Activated effector memory CD4-positive, alpha-beta T cell treated with anti-CD3 and anti-CD28 coated beads, Interleukin-2, amount 50 U/mL, for 16 hours (primary cell): ENCODE measurements around the gene IL31.

Source experiments
- DNase-seq: peaks from one replicate; pipeline ENCODE4 v3.0.0-alpha.2; 2020

Gene IL31

GRCh38 chr12:122174155-122174845, at the start of gene IL31:
Gene IL31, minus strand, starts transcription at chr12:122174221. Its CDS starts 49 bp downstream, at chr12:122174172.
- no peak for DNase-seq

- no peak for DNase-seq
Observed at GRCh38 chr12:122216445-122216844, 42.4 kb upstream of the IL31 start.

- DNase-seq = no peak
Observed at GRCh38 chr12:122215771-122216170, 41.8 kb upstream of the IL31 start.

DNA sequence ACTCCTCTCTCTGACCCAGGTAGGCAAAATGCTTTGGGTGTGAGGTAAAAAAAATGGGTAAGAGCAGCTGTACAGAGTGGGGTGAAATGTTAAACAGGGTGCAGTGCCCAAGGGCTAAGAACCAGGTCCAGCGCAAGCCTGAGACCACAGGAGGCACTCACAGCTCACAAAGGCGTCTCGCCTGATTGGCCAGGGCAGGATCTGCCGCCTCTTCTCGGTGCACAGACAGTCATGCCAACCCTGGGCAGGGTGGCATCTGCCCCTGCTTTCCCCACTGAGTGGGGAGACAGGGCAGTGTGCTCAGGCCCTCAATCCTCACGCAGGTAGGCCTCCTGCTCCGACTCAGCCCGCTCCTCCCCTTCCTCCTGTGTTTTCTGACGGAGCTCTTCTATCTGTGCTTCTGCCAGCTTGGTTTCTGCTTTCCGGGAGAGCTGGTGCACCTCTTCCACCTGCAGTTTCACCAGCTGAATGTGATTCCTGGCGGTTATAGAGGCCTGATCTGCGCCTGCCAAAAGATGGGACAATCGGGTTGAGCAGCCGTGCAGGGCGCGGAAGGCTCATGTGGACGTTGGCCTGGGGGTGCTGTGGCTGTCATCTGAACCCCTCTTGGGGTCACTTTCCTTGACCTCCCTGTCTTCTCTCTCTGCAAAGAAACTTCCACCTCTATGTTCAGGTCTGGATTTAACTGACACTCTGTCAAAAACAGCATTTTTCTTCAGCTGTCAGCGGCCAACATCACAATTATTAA, 34.2 kb upstream of the IL31 start:
- no peak for DNase-seq

- DNase-seq = peak; percentile 2
Observed at GRCh38 chr12:122207391-122207790, 33.4 kb upstream of the IL31 start.

GRCh38 chr12:122206976-122207375, 33.0 kb upstream of the IL31 start:
- DNase-seq = peak; percentile 61

GRCh38 chr12:122206111-122206881, 32.3 kb upstream of the IL31 start:
- peak; percentile 55 for DNase-seq

DNA sequence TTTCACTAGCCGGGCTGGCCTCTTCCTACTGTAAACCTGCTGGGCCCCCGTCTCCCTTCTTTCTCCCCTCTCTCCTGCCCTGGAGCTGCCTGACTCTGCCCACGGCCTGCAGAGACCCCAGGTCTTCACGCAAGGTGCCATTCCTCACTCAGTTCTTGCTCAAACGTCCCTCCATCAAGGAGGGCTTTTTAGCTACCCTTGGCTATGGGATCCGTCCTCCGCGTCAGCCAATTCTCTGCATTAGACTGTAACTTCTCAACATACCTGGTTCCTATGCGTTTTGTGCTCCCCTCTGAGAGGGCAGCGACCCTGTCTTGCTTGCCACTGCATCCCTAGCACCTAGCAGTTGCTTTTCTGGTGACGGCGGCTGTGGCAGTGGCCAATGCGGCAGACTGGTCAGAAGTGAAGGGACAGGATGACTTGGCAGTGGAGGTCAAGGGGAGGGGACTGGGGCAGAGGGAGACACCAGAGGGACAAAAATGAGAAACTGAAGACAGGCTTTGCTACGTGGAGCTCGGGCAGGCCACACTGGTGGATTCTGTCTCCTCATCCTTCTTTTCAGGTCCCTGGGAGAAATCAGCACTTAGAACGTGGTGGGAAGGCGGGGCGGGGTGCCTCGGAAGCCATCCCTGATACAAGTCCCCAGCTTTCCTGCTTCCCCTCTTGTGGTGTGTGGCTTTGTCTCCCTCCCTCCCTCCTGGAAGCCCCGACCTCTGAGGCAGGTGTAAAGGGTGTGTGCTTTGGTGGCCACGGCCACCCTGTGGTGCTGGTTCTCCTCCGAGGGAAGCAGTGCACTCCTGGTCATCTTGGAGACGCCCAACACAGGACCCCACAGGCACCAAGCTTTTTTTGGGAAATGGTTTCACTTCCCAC, 31.3 kb upstream of the IL31 start:
- peak; percentile 57 for DNase-seq

GRCh38 chr12:122204167-122205052, 30.4 kb upstream of the IL31 start:
- DNase-seq = peak; percentile 70

DNA sequence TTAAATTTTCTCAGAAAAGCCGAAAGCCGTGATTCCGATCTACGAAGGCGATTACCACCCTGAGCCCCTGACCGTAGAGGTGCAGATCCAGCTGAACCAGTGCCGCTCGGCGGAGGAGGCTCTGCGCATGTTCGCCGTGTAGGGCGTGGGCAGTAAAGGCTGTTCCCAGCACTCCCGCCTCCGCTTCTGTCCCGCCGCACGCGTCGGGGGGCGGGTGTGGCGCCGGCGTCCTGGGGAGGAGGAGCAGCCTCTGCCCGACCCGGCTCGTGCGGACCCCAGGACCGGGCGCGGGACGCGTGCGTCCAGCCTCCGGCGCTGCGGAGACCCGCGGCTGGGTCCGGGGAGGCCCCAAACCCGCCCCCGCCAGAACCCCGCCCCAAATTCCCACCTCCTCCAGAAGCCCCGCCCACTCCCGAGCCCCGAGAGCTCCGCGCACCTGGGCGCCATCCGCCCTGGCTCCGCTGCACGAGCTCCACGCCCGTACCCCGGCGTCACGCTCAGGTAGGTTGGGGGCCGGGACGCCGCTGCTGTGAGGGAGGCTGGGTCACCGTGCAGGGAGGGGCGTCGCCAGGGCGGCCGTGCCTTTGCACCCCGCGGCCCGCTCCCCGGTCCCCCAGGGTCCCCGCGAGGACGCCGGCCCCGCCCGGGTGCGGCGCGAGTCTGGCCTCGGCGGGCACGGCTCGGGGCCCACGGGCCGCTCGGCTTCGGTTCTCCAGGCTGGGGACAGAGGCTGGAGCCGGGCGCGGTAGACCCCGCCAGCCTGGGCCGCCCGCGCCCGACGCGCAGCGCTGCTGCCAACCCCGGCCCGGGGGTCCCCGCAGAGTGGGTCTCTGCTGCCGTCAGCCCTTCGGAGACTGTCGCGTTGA, 29.5 kb upstream of the IL31 start, which contains the start of gene B3GNT4:
B3GNT4 (plus strand) TSS at position 409 of the 866 bp plus-strand sequence. CDS start 910 bp downstream, outside the sequence.
- peak; percentile 87 for DNase-seq

DNA sequence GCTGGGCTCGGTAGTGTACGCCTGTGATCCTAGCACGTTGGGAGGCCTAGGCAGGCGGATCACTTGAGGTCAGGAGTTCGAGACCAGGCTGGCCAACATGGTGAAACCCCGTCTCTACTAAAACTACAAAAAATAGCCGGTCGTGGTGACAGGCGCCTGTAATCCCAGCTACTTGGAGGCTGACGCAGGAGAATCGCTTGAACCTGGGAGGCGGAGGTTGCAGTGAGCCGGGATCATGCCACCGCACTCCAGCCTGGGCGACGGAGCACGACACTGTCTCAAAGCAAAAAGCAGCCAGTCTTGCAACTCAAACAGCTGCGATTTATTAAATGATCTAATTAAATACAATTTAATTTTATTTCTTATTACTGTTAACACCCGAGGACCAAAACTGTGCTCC, 28.8 kb upstream of the IL31 start:
- peak; percentile 21 for DNase-seq

DNA sequence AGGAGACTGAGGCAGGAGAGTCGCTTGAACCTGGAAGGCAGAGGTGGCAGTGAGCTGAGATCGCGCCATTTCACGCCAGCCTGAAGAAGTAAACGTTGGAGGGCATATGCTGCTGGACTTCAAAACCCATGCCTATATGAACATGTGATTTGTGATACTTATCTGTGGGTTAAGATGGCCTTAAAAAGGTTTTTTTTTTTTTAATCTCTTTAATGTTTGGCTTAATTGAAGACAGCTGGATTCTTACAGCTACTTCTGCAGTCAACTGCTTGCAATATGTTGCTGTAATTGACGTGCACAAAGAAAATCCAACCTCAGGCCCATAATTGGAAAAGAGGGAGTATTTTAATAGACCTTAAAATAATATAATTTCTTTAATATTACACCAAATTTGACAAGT, 28.0 kb upstream of the IL31 start:
- no peak for DNase-seq

DNA sequence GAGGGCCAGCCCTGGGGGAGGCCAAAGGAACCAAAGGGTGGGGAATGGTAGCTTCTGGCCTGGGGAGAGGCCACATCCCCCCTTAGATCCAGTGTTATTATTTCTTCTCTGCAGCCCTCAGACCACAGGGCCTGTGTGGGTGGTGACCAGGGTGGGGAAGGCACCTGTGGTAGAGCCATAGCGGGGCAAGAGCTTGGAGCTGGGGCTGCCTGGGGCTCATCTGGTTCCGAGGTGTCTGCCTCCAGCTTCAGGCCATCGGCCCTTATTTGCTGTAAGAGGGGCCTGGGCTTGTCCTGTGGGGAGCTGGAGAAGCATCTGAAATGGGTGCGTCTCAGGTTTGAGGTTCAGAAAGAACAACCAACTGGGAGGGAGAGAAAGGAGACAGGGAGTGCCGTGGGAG, 27.4 kb upstream of the IL31 start:
- peak; percentile 30 for DNase-seq

GRCh38 chr12:122200541-122201175, 26.6 kb upstream of the IL31 start:
- DNase-seq = peak; percentile 41

GRCh38 chr12:122199484-122200355, 25.7 kb upstream of the IL31 start:
- peak; percentile 39 for DNase-seq

DNA sequence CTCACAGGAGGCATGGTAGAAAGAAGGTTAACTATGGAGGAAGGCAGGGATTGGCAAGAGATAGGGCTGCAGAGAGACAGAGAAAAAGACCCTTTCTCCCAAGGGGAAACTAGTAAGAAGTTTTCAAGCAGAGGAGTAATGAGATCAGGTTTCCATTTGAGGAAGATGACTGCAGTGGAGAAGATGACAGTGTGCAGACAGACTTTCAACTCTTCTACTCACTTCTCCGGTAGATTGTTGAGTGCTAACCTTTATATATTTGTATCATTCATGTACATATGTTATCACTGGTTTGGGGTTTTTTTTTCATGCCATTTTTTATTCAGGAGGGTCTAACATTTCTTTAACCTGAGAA, 23.6 kb upstream of the IL31 start:
- no peak for DNase-seq

DNA sequence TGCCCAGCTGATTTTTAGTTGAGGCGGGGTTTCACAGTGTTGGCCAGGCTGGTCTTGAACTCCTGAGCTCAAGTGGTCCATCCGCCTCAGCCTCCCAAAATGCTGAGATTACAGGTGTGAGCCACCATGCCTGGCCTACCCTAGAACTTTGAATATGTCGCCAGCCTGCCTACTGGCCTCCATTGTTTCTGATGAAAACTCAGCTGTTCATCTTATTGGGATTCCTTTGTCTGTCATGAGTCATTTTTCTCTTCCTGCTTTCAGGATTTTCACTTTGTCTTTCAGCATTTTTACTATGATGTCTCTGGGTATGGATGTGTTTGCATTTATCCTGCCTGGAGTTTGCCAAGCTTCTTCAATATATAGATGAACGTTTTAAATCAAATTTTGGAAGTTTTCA, 21.4 kb upstream of the IL31 start:
- DNase-seq = peak; percentile 3

- no peak for DNase-seq
Observed at GRCh38 chr12:122194804-122195203, 20.8 kb upstream of the IL31 start.

DNA sequence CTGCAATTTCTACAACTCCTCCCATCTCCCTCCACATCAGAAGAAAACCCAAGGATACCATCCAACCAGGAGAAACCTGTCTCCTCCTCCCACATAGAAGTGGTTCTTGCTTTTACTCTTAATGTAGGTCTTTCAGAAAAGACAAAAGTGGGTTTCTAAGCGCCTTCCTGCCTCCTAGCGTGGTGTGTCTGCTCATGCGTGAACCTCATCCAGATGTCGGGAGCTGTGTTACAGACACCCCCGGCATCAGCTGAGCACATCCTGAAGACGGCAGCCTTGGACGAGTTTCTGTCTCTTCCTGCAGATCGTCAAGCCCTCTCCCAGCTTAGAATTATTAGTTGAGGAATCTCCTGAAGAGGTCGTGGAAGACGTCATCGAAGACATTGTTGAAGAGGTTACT, 18.4 kb upstream of the IL31 start:
- DNase-seq = no peak
